GM18873 (cell line): ENCODE measurements around the gene EIF1.
"Not testable (repeated sequence)": the region's sequence is repeated elsewhere in the genome, so short reads cannot be mapped to it uniquely, and the experiment has no call there.

Experiments used
- ATAC-seq: cut with Tn5 transposase; IDR thresholded peaks from one replicate; pipeline ENCODE4 v1.9.1; 2021; ENCODE audit warnings: mild to moderate bottlenecking, moderate library complexity, moderate number of reproducible peaks; ENCODE audit not compliant: unreplicated experiment, low FRiP score

EIF1 gene

GRCh38 chr17:41675157-41676057, 13.3 kb upstream of the EIF1 start:
- ATAC-seq = not testable (repeated sequence)

- no peak for ATAC-seq
Observed at GRCh38 chr17:41676058-41676419, 12.6 kb upstream of the EIF1 start.

DNA sequence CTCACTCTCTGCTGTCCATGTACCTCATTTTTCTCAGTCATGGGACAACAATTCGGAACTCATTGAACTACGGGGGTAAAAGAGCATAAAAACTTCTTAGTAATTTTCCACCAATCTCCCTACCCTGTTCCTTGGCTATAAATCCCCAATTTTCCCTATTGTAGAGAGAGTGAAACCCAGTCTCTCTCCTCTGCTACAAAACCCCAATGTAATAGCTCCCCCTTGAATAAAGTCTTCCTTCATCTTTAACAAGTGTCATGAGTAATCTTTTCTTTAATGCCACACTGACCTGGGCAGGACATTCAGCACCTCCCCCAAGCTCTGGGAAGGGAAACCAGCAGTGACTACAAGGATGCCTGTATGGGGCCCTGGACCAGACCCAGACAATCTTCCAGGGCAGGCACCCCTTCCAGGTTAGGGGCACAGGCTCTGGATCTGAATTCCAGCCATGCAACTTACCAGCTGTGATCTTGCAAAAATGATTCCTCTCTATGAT, 10.2 kb upstream of the EIF1 start:
- no peak for ATAC-seq

- ATAC-seq = no peak
Observed at GRCh38 chr17:41678907-41679739, 9.6 kb upstream of the EIF1 start.

DNA sequence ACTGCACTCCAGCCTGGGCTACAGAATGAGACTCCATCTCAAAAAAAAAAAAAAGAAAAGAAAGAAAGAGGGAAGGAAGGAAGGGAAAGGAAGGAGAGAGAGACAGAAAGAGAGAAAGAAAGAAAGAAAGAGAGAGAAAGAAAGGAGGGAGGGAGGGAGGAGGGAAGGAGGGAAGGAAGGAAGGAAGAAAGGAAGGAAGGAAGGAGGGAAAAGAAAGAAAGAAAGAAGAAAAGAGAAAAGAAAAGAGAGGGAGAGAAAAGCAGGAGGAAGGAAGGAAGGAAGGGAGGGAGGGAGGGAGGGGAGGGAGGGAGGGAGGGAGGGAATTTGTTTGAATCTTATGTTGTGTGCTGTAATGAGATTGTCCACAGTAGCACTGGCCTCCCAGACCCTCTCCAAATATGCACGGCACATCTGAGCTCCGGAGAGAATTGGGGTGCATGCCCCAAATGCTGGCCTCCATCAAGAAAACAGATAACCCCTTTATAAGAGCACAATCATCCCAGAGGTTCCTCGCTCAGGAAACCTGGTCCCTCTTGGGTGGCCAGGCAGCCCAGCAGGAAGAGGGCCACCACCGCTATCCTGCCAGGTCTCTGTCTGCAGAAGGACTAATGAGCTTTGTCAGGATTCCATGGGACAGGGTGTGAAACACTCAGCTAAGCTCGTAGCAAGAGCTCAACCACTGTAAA, 8.8 kb upstream of the EIF1 start:
- ATAC-seq = no peak

GRCh38 chr17:41680426-41681040, 8.2 kb upstream of the EIF1 start:
- ATAC-seq = no peak

DNA sequence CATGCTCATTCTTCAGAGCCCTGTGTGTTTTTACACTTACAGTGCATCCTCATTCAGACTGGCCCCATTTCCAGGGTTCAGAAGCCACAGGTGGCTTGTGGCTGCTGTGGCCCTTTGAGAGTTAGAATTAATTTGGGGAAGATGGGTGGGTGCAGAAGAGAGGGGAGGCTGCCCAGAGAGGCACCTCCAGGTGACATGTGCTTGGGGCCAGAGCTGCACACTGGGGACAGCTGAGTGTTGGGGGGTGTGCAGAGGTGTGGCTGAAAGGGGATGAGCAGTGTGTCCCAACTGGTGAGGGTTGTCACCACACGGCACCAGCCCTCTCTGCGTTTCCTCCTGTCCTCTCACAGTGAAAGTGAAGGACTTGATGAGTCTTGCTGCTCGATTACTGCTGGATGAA, 6.9 kb upstream of the EIF1 start:
- no peak for ATAC-seq

- ATAC-seq = no peak
Observed at GRCh38 chr17:41682631-41683030, 6.1 kb upstream of the EIF1 start.

GRCh38 chr17:41683441-41684007, 5.2 kb upstream of the EIF1 start:
- no peak for ATAC-seq

GRCh38 chr17:41684035-41684434, 4.7 kb upstream of the EIF1 start:
- ATAC-seq = no peak

GRCh38 chr17:41685753-41686152, 2.9 kb upstream of the EIF1 start:
- not testable (repeated sequence) for ATAC-seq

DNA sequence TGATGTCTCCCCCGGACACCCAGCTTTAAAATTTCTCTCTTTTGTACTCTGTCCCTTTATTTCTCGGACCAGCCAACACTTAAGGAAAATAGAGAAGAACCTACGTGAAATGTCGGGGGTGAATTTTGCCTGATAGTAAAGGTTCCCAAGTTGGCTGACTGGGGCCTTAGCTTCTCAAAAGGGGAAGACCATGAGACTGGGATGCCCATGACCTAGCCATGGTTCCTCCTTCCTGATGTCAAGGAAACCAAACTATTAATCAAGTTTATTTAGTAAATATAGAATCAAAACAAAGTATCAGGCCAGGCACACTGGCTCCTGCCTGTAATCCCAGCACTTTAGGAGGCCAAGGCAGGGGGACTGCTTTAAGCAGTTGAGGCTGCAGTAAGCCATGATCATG, 2.4 kb upstream of the EIF1 start:
- ATAC-seq = no peak

DNA sequence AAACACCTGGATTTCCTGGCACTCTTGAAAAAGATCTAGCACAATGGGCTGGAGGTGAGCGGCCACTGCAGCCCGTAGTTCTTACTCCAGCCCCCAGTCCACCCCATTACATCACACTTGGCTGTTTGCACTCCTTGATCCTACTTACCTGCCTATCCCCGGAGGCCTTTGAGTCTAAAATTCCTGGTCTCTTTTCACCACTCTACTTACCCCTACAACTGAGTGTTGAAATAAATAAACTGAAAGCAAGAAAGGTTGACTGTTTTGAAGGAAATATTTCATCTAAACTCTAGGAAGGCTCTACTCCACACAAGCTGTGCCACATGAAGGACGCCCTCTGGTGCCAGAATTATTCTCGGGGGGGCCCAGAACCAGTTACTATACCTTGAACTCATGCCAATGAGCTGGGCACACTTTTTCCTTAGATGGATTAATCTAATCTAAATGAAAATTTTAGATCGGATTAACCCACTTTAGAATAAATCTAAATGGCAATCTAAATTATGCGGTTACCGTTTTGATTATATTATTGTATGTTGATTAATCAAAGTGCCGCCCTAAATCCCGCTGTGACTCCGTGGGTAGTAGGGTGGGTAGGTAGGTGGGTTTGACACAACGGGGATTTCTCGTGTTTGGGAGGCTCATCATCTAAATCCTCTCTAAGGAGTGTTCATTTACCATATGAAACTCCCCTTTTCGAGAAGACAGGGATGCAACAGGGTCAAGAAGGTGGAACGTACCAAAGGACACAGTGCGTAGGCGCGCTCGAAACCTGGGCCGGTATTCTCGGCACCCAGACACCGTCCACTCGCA, 651 bp upstream of the EIF1 start:
- ATAC-seq = no peak

GRCh38 chr17:41689497-41690299, 1.0 kb downstream of the EIF1 start:
- ATAC-seq = no peak

- ATAC-seq = no peak
Observed at GRCh38 chr17:41690497-41690896, 1.8 kb downstream of the EIF1 start.

DNA sequence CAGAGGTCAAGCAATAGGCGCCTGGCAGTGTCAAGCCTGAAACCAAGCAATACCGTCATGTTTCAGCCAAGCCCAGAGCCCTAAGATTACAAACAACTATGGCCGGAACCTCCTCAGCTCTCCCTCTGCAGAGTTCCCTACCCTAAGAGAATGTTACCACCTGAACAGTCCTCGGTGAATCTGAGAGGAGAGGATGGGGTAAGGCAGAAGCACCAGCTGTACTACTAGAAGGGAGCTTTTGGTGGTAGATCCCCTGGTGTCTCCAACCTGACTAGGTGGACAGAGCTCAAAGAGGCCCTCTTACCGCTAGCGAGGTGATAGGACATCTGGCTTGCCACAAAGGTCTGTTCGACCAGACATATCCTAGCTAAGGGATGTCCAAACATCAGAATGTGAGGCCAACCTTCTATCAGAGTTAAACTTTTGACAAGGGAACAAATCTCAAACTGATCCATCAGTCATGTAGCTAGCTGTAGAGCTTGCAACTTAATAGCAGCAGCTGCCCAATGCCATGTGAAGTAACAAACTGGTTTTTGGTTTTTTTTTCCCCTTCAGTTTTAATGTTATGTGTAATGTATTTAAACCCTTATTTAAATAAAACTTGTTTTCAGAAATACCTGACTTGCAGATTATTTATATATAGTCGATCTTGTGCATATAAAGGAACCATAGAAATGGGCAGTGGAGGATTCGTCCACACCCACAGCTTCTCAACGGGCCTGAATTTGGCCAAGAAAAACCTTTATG, 2.5 kb downstream of the EIF1 start:
- ATAC-seq = no peak

- no peak for ATAC-seq
Observed at GRCh38 chr17:41692722-41693521, 4.2 kb downstream of the EIF1 start.
